Right atrium auricular region (tissue), 2 donors: ENCODE measurements around the gene TRAF3IP3. TPM values are rescaled to one million over a fixed set of nuclear protein-coding genes. Genes with fewer than 3 reads are reported as not detected.

Experiments
- DNase-seq: peaks from one replicate; pipeline ENCODE4 v3.0.0-alpha.2; 2019; ENCODE audit warnings: low spot score
- H3K27ac ChIP-seq, 2 donors: fragments of 200-600 bp; sonication (generic); 1 replicate in 1 of 2; 2 replicates in 1 of 2; pipeline ENCODE4 v1.5.1; 2016 to 2019
- H3K27me3 ChIP-seq, 2 donors: fragments of 200-600 bp; sonication (generic); one replicate each; pipeline versions ENCODE4 v1.5.1 to v1.6.0; 2017 to 2019
- H3K36me3 ChIP-seq: fragments of 200-600 bp; sonication (generic); one replicate; pipeline ENCODE4 v1.5.1; 2016
- H3K4me1 ChIP-seq, 2 donors: fragments of 200-600 bp; sonication (generic); one replicate each; pipeline versions ENCODE4 v1.5.1 to v1.6.0; 2017 to 2019
- H3K4me3 ChIP-seq, 2 donors: fragments of 200-600 bp; sonication (generic); 1 replicate in 1 of 2; 2 replicates in 1 of 2; pipeline ENCODE4 v1.5.1; 2017 to 2019; ENCODE audit warnings: mild to moderate bottlenecking in 1 of 2, moderate library complexity in 1 of 2
- H3K9me3 ChIP-seq, 2 donors: fragments of 200-600 bp; sonication (generic); one replicate each; pipeline ENCODE4 v1.5.1; 2019
- CTCF ChIP-seq, 2 donors: fragments of 200-600 bp; sonication (generic); IDR thresholded peaks; one replicate each; pipeline ENCODE4 v1.5.1; 2019; ENCODE audit warnings: antibody characterized with exemption in 2 of 2
- total RNA-seq, 2 donors: library from RNA; depleted of rRNA; stranded (reverse); fragments of >200 nt; gene quantifications; one replicate each; pipeline ENCODE4 v1.1.0, GENCODE V29; 2016

The TRAF3IP3 gene
- total RNA-seq, 2 donors from 2014 or later = 0.19 to 2.2 TPM

- H3K4me1 ChIP-seq = peaks cover 0 to 30% of the 10 kb centered on the region in 2 donors
- peak overlapping the region; percentile 2 to 5 for H3K4me3 ChIP-seq
- H3K27me3 ChIP-seq = no peaks in the 10 kb centered on the region
- H3K36me3 ChIP-seq = no peaks in the 10 kb centered on the region
- H3K9me3 ChIP-seq = no peaks in the 10 kb centered on the region
- no peak for DNase-seq
- H3K27ac ChIP-seq = peak overlapping the region; percentile 64 to 83
- no peak for TF ChIP-seq CTCF (IDR thresholded peaks at IDR 0.05)
Measured at GRCh38 chr1:209802117-209802779, 46.4 kb downstream of the TRAF3IP3 start.

GRCh38 chr1:209802780-209803152 is 46.9 kb downstream of the TRAF3IP3 start:
- Histone ChIP-seq H3K27me3 (no peaks in the 10 kb centered on the region), H3K4me3 (no peak overlapping the region), H3K9me3 (no peaks in the 10 kb centered on the region), H3K36me3 (no peaks in the 10 kb centered on the region), H3K27ac (peak overlapping the region; percentile 64 to 83), H3K4me1 (peaks cover 0 to 33% of the 10 kb centered on the region in 2 donors)
- no peak for DNase-seq
- TF ChIP-seq CTCF (IDR thresholded peaks at IDR 0.05) = no peak

- H3K4me1 ChIP-seq = peaks cover 0 to 38% of the 10 kb centered on the region in 2 donors
- DNase-seq = no peak
Measured at GRCh38 chr1:209803568-209803967, 47.7 kb downstream of the TRAF3IP3 start.

GRCh38 chr1:209805341-209805781 is 49.5 kb downstream of the TRAF3IP3 start:
- no peak for TF ChIP-seq CTCF (IDR thresholded peaks at IDR 0.05)
- Histone ChIP-seq H3K9me3 (no peaks in the 10 kb centered on the region), H3K4me3 (peak overlapping the region; percentile 54 to 58), H3K27me3 (no peaks in the 10 kb centered on the region), H3K4me1 (peaks cover 0 to 38% of the 10 kb centered on the region in 2 donors), H3K27ac (peak overlapping the region; percentile 73 to 88), H3K36me3 (no peaks in the 10 kb centered on the region)
- no peak for DNase-seq

More at GRCh38 chr1:209803568-209803967, 47.7 kb downstream of the TRAF3IP3 start:
- H3K36me3 ChIP-seq = no peaks in the 10 kb centered on the region
- no peaks in the 10 kb centered on the region for H3K9me3 ChIP-seq
- H3K27me3 ChIP-seq = no peaks in the 10 kb centered on the region
- no peak for TF ChIP-seq CTCF (IDR thresholded peaks at IDR 0.05)
- no peak overlapping the region for H3K4me3 ChIP-seq
- H3K27ac ChIP-seq = no peak overlapping the region

- H3K27me3 ChIP-seq = no peaks in the 10 kb centered on the region
- peak; percentile 78 for DNase-seq
- TF ChIP-seq CTCF (IDR thresholded peaks at IDR 0.05) = no peak
- H3K36me3 ChIP-seq = no peaks in the 10 kb centered on the region
- no peaks in the 10 kb centered on the region for H3K9me3 ChIP-seq
- peak within 1 kb of the TSS; percentile 73 to 88 for H3K27ac ChIP-seq
- peak within 1 kb of the TSS; percentile 54 to 58 for H3K4me3 ChIP-seq
- H3K4me1 ChIP-seq = peaks cover 0 to 36% of the 10 kb centered on the region in 2 donors
Measured at GRCh38 chr1:209805875-209806760, 50.3 kb downstream of the TRAF3IP3 start, which contains the start of gene IRF6. Gene IRF6 (minus strand): TSS chr1:209806142. CDS start chr1:209801413, 4,729 bp downstream.
